PC-3 (cell line): ENCODE data around the gene HOXD10. TPM values are rescaled to one million over a fixed set of nuclear protein-coding genes. Genes with fewer than 3 reads are reported as not detected.

Source experiments
- ATAC-seq: fragments of 200-7000 bp; cut with Tn5 transposase; 2 replicates; pipeline ENCODE4 v1.9.1; 2020; ENCODE audit warnings: mild to moderate bottlenecking, moderate library complexity
- BruUV-seq: library from RNA; stranded (reverse); fragments of 400-500 nt; replicated peaks from 2 replicates; lab custom pipeline; 2021; lab: Mats Ljungman, UMichigan
- CTCF ChIA-PET: fragments of 300-600 bp; sonication (Branson Sonifier 250); formaldehyde crosslinking; loops from one replicate; lab custom pipeline; 2022; ENCODE audit warnings: antibody characterized with exemption; lab: Charles Lee
- POLR2A ChIA-PET: fragments of 300-600 bp; sonication (Branson Sonifier 250); formaldehyde crosslinking; loops from one replicate; lab custom pipeline; 2022; ENCODE audit warnings: antibody characterized with exemption; ENCODE audit not compliant: unreplicated experiment; lab: Charles Lee
- DNase-seq: peaks from one replicate; pipeline ENCODE4 v3.0.0-alpha.2; 2015
- H2AFZ ChIP-seq: fragments of 300-600 bp; sonication (generic); 2 replicates; pipeline ENCODE4 v1.6.0; 2016; ENCODE audit warnings: antibody characterized with exemption, low read length
- H3F3A ChIP-seq: fragments of 300-600 bp; sonication (generic); one replicate; pipeline ENCODE4 v1.6.0; 2017; ENCODE audit warnings: antibody characterized with exemption, low read length, control low read depth, mild to moderate bottlenecking; ENCODE audit not compliant: unreplicated experiment
- H3K27ac ChIP-seq: fragments of 300-600 bp; sonication (generic); 2 replicates; pipeline ENCODE4 v1.5.1; 2016; ENCODE audit warnings: mild to moderate bottlenecking, low read length
- H3K27me3 ChIP-seq: fragments of 300-600 bp; sonication (generic); 2 replicates; pipeline ENCODE4 v1.6.1; 2016; ENCODE audit warnings: low read length, mixed read lengths
- H3K36me3 ChIP-seq: fragments of 300-600 bp; sonication (generic); 2 replicates; pipeline ENCODE4 v1.6.1; 2016; ENCODE audit warnings: low read depth, mixed run types, low read length, mixed read lengths
- H3K4me1 ChIP-seq: fragments of 300-600 bp; sonication (generic); 2 replicates; pipeline ENCODE4 v1.5.1; 2016; ENCODE audit warnings: low read length; ENCODE audit not compliant: insufficient read depth
- H3K4me2 ChIP-seq: fragments of 300-600 bp; sonication (generic); 2 replicates; pipeline ENCODE4 v1.6.0; 2016; ENCODE audit warnings: low read length
- H3K4me3 ChIP-seq: fragments of 300-600 bp; sonication (generic); 2 replicates; pipeline ENCODE4 v1.5.1; 2016; ENCODE audit warnings: mild to moderate bottlenecking, low read length, mixed read lengths
- H3K79me2 ChIP-seq: fragments of 300-600 bp; sonication (generic); 2 replicates; pipeline ENCODE4 v1.6.1; 2017; ENCODE audit warnings: low read length, mixed read lengths
- H3K9ac ChIP-seq: fragments of 300-600 bp; sonication (generic); 2 replicates; pipeline ENCODE4 v1.6.0; 2016; ENCODE audit warnings: mild to moderate bottlenecking, low read length
- H3K9me2 ChIP-seq: fragments of 300-600 bp; sonication (generic); replicated peaks from 2 replicates; pipeline ENCODE4 v1.6.1; 2016; ENCODE audit warnings: mixed run types, low read length, mixed read lengths
- H3K9me3 ChIP-seq: fragments of 300-600 bp; sonication (generic); 2 replicates; pipeline ENCODE4 v1.6.1; 2016; ENCODE audit warnings: low read length, mixed read lengths
- H4K20me1 ChIP-seq: fragments of 300-600 bp; sonication (generic); 2 replicates; pipeline ENCODE4 v1.6.1; 2016; ENCODE audit warnings: low read length, mixed read lengths
- EZH2 ChIP-seq: fragments of 300-600 bp; sonication (generic); IDR thresholded peaks from one replicate; pipeline ENCODE4 v1.6.1; 2017; ENCODE audit warnings: antibody characterized with exemption, mild to moderate bottlenecking, low read length; ENCODE audit not compliant: unreplicated experiment
- EZH2phosphoT487 ChIP-seq: fragments of 300-600 bp; sonication (generic); IDR thresholded peaks from 2 replicates; pipeline ENCODE4 v1.6.1; 2018; ENCODE audit warnings: mild to moderate bottlenecking, antibody characterized with exemption, low read length, borderline replicate concordance
- intact Hi-C: fragments of 100-400 bp; cut with micrococcal nuclease; formaldehyde crosslinking; loops from 2 replicates; pipeline ENCODE4 v1.9.0; 2023
- total RNA-seq: library from RNA; depleted of rRNA; stranded (reverse); fragments of >200 nt; gene quantifications from 2 replicates; pipeline ENCODE4 v1.2.3, GENCODE V29; 2014
- TF ChIP-seq, protein P1 (sequence below): fragments of 300-600 bp; sonication (generic); conservative IDR thresholded peaks from 2 replicates; pipeline ENCODE4 v1.5.1; 2017; ENCODE audit warnings: antibody characterized with exemption, low read depth, mild to moderate bottlenecking, low read length

HOXD10 gene
- total RNA-seq, 1 experiment from 2014 or later = not detected

DNA sequence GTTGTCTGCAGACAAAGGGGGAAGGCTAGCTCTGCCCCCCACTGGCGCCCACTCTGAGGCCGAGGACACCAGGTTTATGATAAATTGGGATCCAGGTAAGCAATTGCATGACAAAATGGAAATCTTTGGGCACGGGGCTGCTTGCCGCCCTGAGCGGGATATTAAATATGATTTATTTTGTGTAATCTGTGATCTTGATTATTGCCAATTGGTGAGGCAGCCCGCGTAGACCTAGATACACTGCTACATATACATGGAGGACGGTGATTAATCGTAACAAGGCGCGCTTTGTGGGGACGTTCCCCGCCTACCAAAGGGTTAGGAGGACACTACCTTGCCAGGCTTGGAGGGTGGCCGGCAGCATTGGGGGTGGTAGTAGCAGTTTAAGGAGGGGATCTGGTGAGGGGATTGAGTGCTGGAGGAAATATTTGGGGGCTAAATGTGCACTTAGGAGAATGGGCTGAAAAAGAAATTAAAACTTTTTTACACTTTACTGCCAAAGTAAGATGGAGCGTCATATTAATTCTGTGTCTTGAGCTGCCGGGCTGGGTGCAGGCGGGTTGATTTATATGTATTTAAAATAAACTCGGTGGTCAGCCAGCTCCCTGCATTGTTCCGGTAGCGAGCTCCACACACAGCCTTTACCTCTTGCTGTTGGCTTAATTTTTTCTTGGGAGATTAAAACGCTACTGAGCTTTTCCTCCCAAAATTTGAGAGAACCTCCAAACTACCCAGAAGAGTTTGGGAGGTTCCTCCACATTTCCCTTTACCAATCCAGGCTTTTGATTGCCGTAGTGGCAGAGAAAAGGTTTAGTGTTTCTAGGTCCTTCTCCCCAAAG lies 44.6 kb downstream of the HOXD10 start:
- Histone ChIP-seq H3K9me3 (no peaks in the 10 kb centered on the region), H3K27ac (no peak overlapping the region), H4K20me1 (no peaks in the 10 kb centered on the region), H3K36me3 (no peaks in the 10 kb centered on the region), H3K27me3 (no peaks in the 10 kb centered on the region), H3K4me2 (no peak overlapping the region), H3K9ac (no peak overlapping the region), H3K9me2 (no peaks in the 10 kb centered on the region), H3K79me2 (no peaks in the 10 kb centered on the region), H3F3A (no peaks in the 10 kb centered on the region), H2AFZ (no peak overlapping the region), H3K4me3 (no peak overlapping the region), H3K4me1 (no peaks in the 10 kb centered on the region)
- intact Hi-C loops = no loop called here
- BruUV-seq = no TSS peak
- ATAC-seq (no peak), DNase-seq (no peak)
- TF ChIP-seq EZH2phosphoT487 (no peak), EZH2 (no peak)
- TF ChIP-seq, protein P1, sequence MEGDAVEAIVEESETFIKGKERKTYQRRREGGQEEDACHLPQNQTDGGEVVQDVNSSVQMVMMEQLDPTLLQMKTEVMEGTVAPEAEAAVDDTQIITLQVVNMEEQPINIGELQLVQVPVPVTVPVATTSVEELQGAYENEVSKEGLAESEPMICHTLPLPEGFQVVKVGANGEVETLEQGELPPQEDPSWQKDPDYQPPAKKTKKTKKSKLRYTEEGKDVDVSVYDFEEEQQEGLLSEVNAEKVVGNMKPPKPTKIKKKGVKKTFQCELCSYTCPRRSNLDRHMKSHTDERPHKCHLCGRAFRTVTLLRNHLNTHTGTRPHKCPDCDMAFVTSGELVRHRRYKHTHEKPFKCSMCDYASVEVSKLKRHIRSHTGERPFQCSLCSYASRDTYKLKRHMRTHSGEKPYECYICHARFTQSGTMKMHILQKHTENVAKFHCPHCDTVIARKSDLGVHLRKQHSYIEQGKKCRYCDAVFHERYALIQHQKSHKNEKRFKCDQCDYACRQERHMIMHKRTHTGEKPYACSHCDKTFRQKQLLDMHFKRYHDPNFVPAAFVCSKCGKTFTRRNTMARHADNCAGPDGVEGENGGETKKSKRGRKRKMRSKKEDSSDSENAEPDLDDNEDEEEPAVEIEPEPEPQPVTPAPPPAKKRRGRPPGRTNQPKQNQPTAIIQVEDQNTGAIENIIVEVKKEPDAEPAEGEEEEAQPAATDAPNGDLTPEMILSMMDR = no peak
- POLR2A ChIA-PET = interaction anchor here (0.6 kb wide), 1 partner anchor 1102 kb away, joined by 5 read pairs; no protein-coding TSS in a partner anchor
- CTCF ChIA-PET = no interaction called here

DNA sequence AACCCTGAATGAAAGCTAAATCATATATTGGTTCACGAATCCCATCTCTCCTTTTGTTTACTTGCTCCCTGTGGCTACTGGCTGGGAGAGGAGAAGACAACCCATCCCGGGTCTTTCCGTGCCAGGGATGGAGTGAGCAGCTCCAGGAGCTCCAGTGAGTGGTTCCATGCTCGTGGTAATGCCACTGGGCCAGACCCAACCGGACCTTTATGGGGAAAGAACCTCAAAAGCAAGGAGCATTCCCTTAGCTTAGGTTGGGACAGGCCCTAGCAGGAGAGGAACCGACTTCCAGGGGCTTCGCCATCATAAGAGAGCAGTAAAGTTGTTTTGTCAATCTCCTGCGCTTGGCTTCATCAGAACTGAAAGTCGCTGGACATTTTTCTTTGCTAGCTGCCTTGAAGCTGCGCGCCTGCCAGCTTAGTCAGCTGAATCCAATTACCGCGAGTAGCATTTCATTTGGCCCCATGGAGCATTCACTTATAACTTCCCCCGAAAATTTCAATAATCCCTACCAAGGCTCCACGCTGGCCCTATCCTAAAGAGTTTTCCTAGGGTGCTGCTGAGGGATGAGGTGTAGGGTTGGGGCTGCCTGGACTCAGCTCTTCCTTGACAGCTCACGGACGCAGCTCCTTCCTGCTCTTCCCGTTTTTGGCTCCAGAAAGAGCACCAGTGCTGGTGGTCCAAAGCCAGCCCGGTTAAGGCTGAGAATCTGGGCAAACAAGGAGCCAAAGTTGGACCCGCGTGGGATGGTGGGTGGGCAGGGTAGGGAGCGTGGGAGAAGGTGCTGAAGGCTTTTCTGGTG lies 45.4 kb downstream of the HOXD10 start:
- Histone ChIP-seq H3K36me3 (no peaks in the 10 kb centered on the region), H4K20me1 (no peaks in the 10 kb centered on the region), H3K27ac (no peak overlapping the region), H3K4me2 (no peak overlapping the region), H3K27me3 (no peaks in the 10 kb centered on the region), H3K9me3 (no peaks in the 10 kb centered on the region), H2AFZ (no peak overlapping the region), H3F3A (no peaks in the 10 kb centered on the region), H3K4me1 (no peaks in the 10 kb centered on the region), H3K4me3 (no peak overlapping the region), H3K9ac (no peak overlapping the region), H3K79me2 (no peaks in the 10 kb centered on the region), H3K9me2 (no peaks in the 10 kb centered on the region)
- DNase-seq (no peak), ATAC-seq (no peak)
- intact Hi-C loops = no loop called here
- TF ChIP-seq, protein P1 = no peak
- TF ChIP-seq EZH2phosphoT487 (no peak), EZH2 (no peak)
- ChIA-PET CTCF (interaction anchor here (0.6 kb wide), 1 partner anchor 224 kb away, joined by 3 read pairs; no protein-coding TSS in a partner anchor), POLR2A (interaction anchor here (0.6 kb wide), 2 partner anchors 182 to 1102 kb away, joined by 3 to 5 read pairs; no protein-coding TSS in a partner anchor)
- no TSS peak for BruUV-seq
